ENCODE results near the gene BNIP3. TPM values are rescaled to one million over a fixed set of nuclear protein-coding genes. Genes with fewer than 3 reads are reported as not detected.

Gene BNIP3
- total RNA-seq, 1 donor from 2014 or later: 29.9 TPM

GRCh38 chr10:131929122-131929845 lies 52.4 kb downstream of the BNIP3 start:
- Mint-ChIP-seq H3K4me1 (ENCODE audit: unreplicated experiment) (peaks cover 60% of the 10 kb centered on the region), H3K36me3 (ENCODE audit: low read depth, unreplicated experiment) (peaks cover 20% of the 10 kb centered on the region), H3K4me3 (ENCODE audit: unreplicated experiment) (peak overlapping the region; percentile 42), H3K9me3 (ENCODE audit: unreplicated experiment) (no peaks in the 10 kb centered on the region), H3K27ac (ENCODE audit: unreplicated experiment) (peak overlapping the region; percentile 62), H3K27me3 (ENCODE audit: unreplicated experiment) (peaks cover 8% of the 10 kb centered on the region)
- no peak for DNase-seq (ENCODE audit: low spot score)
- TF ChIP-seq, protein P1, sequence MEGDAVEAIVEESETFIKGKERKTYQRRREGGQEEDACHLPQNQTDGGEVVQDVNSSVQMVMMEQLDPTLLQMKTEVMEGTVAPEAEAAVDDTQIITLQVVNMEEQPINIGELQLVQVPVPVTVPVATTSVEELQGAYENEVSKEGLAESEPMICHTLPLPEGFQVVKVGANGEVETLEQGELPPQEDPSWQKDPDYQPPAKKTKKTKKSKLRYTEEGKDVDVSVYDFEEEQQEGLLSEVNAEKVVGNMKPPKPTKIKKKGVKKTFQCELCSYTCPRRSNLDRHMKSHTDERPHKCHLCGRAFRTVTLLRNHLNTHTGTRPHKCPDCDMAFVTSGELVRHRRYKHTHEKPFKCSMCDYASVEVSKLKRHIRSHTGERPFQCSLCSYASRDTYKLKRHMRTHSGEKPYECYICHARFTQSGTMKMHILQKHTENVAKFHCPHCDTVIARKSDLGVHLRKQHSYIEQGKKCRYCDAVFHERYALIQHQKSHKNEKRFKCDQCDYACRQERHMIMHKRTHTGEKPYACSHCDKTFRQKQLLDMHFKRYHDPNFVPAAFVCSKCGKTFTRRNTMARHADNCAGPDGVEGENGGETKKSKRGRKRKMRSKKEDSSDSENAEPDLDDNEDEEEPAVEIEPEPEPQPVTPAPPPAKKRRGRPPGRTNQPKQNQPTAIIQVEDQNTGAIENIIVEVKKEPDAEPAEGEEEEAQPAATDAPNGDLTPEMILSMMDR (IDR thresholded peaks at IDR 0.05; ENCODE audit: unreplicated experiment): no peak

GRCh38 chr10:131928248-131929095 lies 53.3 kb downstream of the BNIP3 start:
- peaks cover 57% of the 10 kb centered on the region for H3K4me1 Mint-ChIP-seq (ENCODE audit: unreplicated experiment)
- H3K27me3 Mint-ChIP-seq (ENCODE audit: unreplicated experiment): peaks cover 8% of the 10 kb centered on the region
- H3K4me3 Mint-ChIP-seq (ENCODE audit: unreplicated experiment): peak overlapping the region; percentile 10
- no peak for DNase-seq (ENCODE audit: low spot score)
- H3K9me3 Mint-ChIP-seq (ENCODE audit: unreplicated experiment): no peaks in the 10 kb centered on the region
- TF ChIP-seq, protein P1 (IDR thresholded peaks at IDR 0.05; ENCODE audit: unreplicated experiment): no peak
- peak overlapping the region; percentile 83 for H3K27ac Mint-ChIP-seq (ENCODE audit: unreplicated experiment)
- H3K36me3 Mint-ChIP-seq (ENCODE audit: low read depth, unreplicated experiment): peaks cover 20% of the 10 kb centered on the region

DNA sequence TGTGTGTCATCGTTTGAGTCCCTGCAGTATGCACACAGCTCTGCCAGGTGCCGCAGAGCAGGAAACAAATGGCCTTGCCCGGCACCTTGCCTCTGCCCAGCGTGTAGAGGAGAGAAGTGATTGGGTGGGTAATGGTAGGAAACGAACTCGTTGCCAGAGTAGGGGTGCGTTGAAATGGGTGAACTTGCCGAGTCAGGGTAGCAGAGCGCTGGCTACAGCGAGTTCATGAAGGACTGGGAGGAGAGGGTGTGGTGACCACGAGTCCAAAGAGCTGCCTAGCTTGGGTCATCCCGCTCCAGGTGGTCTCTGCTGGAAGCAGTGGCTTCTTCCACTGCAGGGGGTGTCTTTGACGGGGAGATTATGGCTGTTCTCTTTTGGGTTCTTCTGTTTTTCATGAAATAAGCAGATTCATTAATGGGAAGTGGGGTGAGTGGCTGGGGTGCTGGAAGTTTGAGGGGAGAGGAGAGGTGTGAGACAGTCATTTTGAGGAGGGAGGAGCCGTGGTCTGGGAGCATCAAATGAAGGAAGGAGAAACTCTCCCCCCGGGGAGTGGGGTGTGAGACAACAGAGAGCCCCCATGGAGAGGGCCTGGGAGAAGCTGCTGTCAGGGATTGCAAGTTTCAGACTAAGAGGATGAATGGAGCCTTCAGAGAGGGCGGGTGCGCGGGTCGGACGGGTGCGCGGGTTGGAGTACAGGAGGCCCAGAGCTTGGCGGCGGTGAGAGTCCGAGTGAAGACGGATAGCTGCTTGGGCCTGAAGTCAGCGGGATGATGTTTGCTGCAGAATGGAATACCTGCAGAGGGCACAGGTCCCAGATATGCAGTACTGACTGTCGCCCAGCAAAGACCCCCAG lies 54.8 kb downstream of the BNIP3 start:
- Mint-ChIP-seq H3K27ac (ENCODE audit: unreplicated experiment) (no peak overlapping the region), H3K4me1 (ENCODE audit: unreplicated experiment) (peaks cover 62% of the 10 kb centered on the region), H3K9me3 (ENCODE audit: unreplicated experiment) (no peaks in the 10 kb centered on the region), H3K36me3 (ENCODE audit: low read depth, unreplicated experiment) (peaks cover 20% of the 10 kb centered on the region), H3K27me3 (ENCODE audit: unreplicated experiment) (peaks cover 8% of the 10 kb centered on the region), H3K4me3 (ENCODE audit: unreplicated experiment) (peak overlapping the region; percentile 34)
- TF ChIP-seq, protein P1 (IDR thresholded peaks at IDR 0.05; ENCODE audit: unreplicated experiment): no peak
- DNase-seq (ENCODE audit: low spot score): no peak

DNA sequence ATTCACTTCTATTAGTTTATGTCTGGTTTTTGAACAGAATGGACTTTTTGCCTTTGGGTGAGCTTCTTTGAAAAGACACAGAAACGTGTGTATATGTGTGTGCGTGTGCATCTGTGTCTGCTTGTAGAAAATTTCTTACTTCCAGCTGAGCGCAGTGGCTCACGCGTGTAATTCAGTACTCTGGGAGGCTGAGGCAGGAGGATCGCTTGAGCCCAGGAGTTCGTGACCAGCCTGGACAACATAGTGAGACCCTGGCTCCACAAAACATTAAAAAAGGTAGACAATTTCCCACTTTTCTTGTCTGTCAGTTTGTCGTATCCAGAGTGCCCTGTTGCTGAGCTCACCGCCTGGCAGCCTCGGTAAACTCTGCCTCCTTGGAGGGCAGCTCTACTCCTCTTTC lies 55.5 kb downstream of the BNIP3 start:
- Mint-ChIP-seq H3K4me1 (ENCODE audit: unreplicated experiment) (peaks cover 63% of the 10 kb centered on the region), H3K36me3 (ENCODE audit: low read depth, unreplicated experiment) (peaks cover 20% of the 10 kb centered on the region), H3K9me3 (ENCODE audit: unreplicated experiment) (no peaks in the 10 kb centered on the region), H3K27ac (ENCODE audit: unreplicated experiment) (no peak overlapping the region), H3K4me3 (ENCODE audit: unreplicated experiment) (peak overlapping the region; percentile 34), H3K27me3 (ENCODE audit: unreplicated experiment) (peaks cover 8% of the 10 kb centered on the region)
- DNase-seq (ENCODE audit: low spot score): no peak
- TF ChIP-seq, protein P1 (IDR thresholded peaks at IDR 0.05; ENCODE audit: unreplicated experiment): no peak
